Body of pancreas (tissue), 4 donors: ENCODE measurements around the gene CPNE7.

ENCODE experiments used
- CTCF ChIP-seq, 7 experiments: fragments of 450-650 bp in 4 of 7; fragments of 200-600 bp in 3 of 7; sonication (generic) in 3 of 7; IDR thresholded peaks; one replicate each; pipeline ENCODE4 v1.5.1; 2016 to 2019; ENCODE audit warnings: antibody characterized with exemption in 7 of 7
- POLR2A ChIP-seq, 3 donors: fragments of 450-650 bp; IDR thresholded peaks; one replicate each; pipeline ENCODE4 v1.6.1; 2016; ENCODE audit warnings: antibody characterized with exemption in 3 of 3, mild to moderate bottlenecking in 2 of 3

GRCh38 chr16:89560378-89561141 is 15.0 kb upstream of the CPNE7 start, which contains the start of gene RPL13:
- TF ChIP-seq CTCF (IDR thresholded peaks at IDR 0.05): peak in 2 of 7 experiments; percentile 2 to 11
- peak; percentile 98 to 99 (median 99) for TF ChIP-seq POLR2A (IDR thresholded peaks at IDR 0.05)
